HEK293T (cell line): Measurements from ENCODE around the gene FANCI.

Source experiments
- CTCF ChIA-PET: fragments of 350-600 bp; formaldehyde crosslinking; extraction: SDS; loops from one replicate; lab custom pipeline; 2021; ENCODE audit warnings: antibody characterized with exemption, inconsistent platforms; lab: Yijun Ruan, JAX
- POLR2A ChIA-PET: fragments of 350-600 bp; formaldehyde crosslinking; extraction: SDS; loops from one replicate; lab custom pipeline; 2020; ENCODE audit warnings: antibody characterized with exemption, inconsistent platforms; lab: Yijun Ruan, JAX
- DNase-seq: peaks from one replicate; pipeline ENCODE4 v3.0.0; 2012; ENCODE audit warnings: mixed read lengths; ENCODE audit errors: extremely low spot score
- ARNT ChIP-seq: fragments of 450-650 bp; IDR thresholded peaks from 2 replicates; pipeline ENCODE4 v1.6.1; 2017; ENCODE audit warnings: mild to moderate bottlenecking
- BHLHE40 ChIP-seq: fragments of 450-650 bp; IDR thresholded peaks from 2 replicates; pipeline ENCODE4 v1.6.1; 2016; ENCODE audit warnings: mild to moderate bottlenecking, moderate library complexity, borderline replicate concordance
- CTBP1 ChIP-seq: fragments of 450-650 bp; IDR thresholded peaks from 2 replicates; pipeline ENCODE4 v1.6.1; 2016; ENCODE audit warnings: borderline replicate concordance
- ELF4 ChIP-seq: fragments of 450-650 bp; IDR thresholded peaks from 2 replicates; pipeline ENCODE4 v1.6.1; 2017; ENCODE audit warnings: antibody characterized with exemption
- FOXA1 ChIP-seq: fragments of 450-650 bp; IDR thresholded peaks from 2 replicates; pipeline ENCODE4 v1.6.1; 2016; ENCODE audit warnings: mild to moderate bottlenecking
- FOXK2 ChIP-seq: fragments of 450-650 bp; IDR thresholded peaks from 2 replicates; pipeline ENCODE4 v1.6.1; 2016; ENCODE audit warnings: mild to moderate bottlenecking
- FOXM1 ChIP-seq: fragments of 450-650 bp; IDR thresholded peaks from 2 replicates; pipeline ENCODE4 v1.6.1; 2017; ENCODE audit warnings: mild to moderate bottlenecking, borderline replicate concordance
- HDGF ChIP-seq: fragments of 450-650 bp; IDR thresholded peaks from 2 replicates; pipeline ENCODE4 v1.6.1; 2017; ENCODE audit warnings: antibody characterized with exemption, borderline replicate concordance
- L3MBTL2 ChIP-seq: fragments of 450-650 bp; conservative IDR thresholded peaks from 2 replicates; pipeline ENCODE4 v1.6.1; 2016; ENCODE audit warnings: mild to moderate bottlenecking
- LEF1 ChIP-seq: fragments of 450-650 bp; IDR thresholded peaks from 2 replicates; pipeline ENCODE4 v1.6.1; 2017; ENCODE audit warnings: mild to moderate bottlenecking, borderline replicate concordance
- NFRKB ChIP-seq: fragments of 450-650 bp; IDR thresholded peaks from 2 replicates; pipeline ENCODE4 v1.6.1; 2016; ENCODE audit warnings: mild to moderate bottlenecking, moderate library complexity
- SP1 ChIP-seq: fragments of 450-650 bp; IDR thresholded peaks from 2 replicates; pipeline ENCODE4 v1.6.1; 2017
- SUZ12 ChIP-seq: fragments of 450-650 bp; IDR thresholded peaks from 2 replicates; pipeline ENCODE4 v1.6.1; 2016; ENCODE audit warnings: mild to moderate bottlenecking
- TARDBP ChIP-seq: fragments of 450-650 bp; IDR thresholded peaks from 2 replicates; pipeline ENCODE4 v1.6.1; 2016
- ZNF384 ChIP-seq: fragments of 450-650 bp; IDR thresholded peaks from 2 replicates; pipeline ENCODE4 v1.6.1; 2016
- TF ChIP-seq, protein P1 (sequence below): fragments of 450-650 bp; IDR thresholded peaks from 2 replicates; pipeline ENCODE4 v1.6.1; 2016

FANCI gene

DNA sequence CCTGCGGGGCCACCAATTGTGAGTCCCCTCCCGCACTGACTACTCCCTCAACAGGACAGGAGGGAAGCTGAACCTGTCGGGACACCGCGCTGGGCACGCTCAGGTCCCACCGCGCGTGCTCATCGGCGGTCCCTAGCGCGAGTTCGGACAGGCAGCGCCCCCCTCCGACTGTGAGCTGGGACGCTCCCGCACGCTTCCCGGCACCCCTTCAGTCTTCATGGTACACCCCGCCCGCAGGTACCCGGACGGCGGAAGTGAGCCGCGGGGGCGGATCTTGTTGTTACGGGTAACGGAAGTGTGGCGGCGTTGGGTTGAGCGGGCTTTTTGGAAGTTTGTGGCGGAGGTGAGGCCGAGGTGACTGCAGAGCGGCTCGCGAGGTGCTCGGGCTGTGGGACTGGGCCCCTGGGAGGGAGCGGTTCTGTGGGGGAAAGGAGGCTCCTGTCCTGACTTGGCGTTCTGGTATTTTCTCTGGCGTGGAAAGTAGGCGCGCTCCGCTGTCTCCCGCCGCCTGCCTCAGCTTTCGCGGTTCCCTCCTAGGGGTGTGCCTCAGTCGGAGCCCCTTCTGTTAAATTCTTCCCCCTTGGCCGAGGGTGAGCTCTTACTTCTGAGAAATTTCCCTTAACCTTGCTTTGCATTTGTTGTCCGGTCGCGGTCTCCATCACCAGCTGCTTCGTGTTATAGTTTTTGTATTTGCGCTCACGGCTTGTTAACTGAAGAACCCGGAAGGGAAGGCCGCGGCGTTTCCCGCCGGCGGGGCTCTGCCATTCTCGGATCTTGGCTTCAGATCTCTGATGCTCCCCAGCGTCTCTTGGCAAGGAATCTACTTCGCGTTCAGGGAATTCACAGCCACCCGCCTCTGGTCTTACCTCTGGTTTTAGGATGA is at the start of gene FANCI:
Gene FANCI (plus strand): TSS at position 289 of the 883 bp plus-strand sequence. CDS start 3,669 bp downstream, outside the sequence.
- ChIA-PET POLR2A (interaction anchor here (0.5 to 3.4 kb wide), 23 partner anchors 10 to 287 kb away, joined by 3 to 29 read pairs (median 4); partner anchors contain the start of gene RLBP1), CTCF (interaction anchor here (0.6 to 2.4 kb wide), 6 partner anchors 13 to 528 kb away, joined by 3 to 33 read pairs (median 4); no protein-coding TSS in a partner anchor)
- DNase-seq = peak; percentile 97
- TF ChIP-seq L3MBTL2 (peak; percentile 95), ZNF384 (no peak), FOXK2 (no peak), HDGF (peak; percentile 43; the same call in 1 of the 2 replicates), CTBP1 (peak; percentile 42; the same call in 1 of the 2 replicates), ARNT (no peak), LEF1 (no peak; the same call in 1 of the 2 replicates), ELF4 (peak; percentile 46), FOXA1 (no peak), BHLHE40 (peak; percentile 45; the same call in 1 of the 2 replicates)
- TF ChIP-seq, protein P1, sequence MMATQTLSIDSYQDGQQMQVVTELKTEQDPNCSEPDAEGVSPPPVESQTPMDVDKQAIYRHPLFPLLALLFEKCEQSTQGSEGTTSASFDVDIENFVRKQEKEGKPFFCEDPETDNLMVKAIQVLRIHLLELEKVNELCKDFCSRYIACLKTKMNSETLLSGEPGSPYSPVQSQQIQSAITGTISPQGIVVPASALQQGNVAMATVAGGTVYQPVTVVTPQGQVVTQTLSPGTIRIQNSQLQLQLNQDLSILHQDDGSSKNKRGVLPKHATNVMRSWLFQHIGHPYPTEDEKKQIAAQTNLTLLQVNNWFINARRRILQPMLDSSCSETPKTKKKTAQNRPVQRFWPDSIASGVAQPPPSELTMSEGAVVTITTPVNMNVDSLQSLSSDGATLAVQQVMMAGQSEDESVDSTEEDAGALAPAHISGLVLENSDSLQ = no peak; the same call in 1 of the 2 replicates

DNA sequence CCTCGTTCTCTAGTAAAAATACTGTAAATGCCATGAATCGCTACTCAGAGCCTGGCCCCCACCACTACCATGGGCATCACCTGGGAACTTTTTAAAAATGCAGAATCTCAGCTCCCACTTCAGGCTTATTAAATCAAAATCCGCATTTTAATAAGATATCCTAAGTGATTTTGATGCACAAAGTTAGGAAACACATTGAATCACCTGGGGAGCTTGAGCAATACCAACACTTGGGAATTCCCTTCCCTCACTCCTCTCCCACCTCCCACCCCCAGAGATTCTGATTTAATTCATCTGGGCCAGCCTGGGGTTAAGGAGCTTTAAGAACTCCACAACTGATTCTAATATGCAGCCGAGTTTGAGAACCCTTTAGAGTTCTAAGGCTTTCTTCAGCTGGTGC is 49.2 kb upstream of the FANCI start:
- DNase-seq = no peak
- TF ChIP-seq FOXM1 (no peak), NFRKB (no peak), CTBP1 (no peak), SP1 (no peak), TARDBP (no peak), SUZ12 (no peak), FOXK2 (no peak), BHLHE40 (no peak), ELF4 (no peak), ZNF384 (no peak), LEF1 (no peak), ARNT (no peak), FOXA1 (no peak), L3MBTL2 (no peak)
- TF ChIP-seq, protein P1 = no peak
- POLR2A ChIA-PET = interaction anchor here (1.8 kb wide), 1 partner anchor 49 kb away, joined by 5 read pairs; the partner anchor contains the start of gene FANCI
- CTCF ChIA-PET = interaction anchor here (0.6 to 2.2 kb wide), 3 partner anchors 12 to 133 kb away, joined by 3 to 16 read pairs (median 9); no protein-coding TSS in a partner anchor

- no peak for DNase-seq
- POLR2A ChIA-PET = no interaction called here
- CTCF ChIA-PET = interaction anchor here (0.7 to 2.2 kb wide), 4 partner anchors 11 to 1761 kb away, joined by 3 to 9 read pairs (median 5); no protein-coding TSS in a partner anchor
- no peak for TF ChIP-seq L3MBTL2
Observed at GRCh38 chr15:89195836-89196235, 47.9 kb upstream of the FANCI start.

- no peak for DNase-seq
- POLR2A ChIA-PET = no interaction called here
Observed at GRCh38 chr15:89196241-89196640, 47.5 kb upstream of the FANCI start.

GRCh38 chr15:89196994-89197393 is 46.8 kb upstream of the FANCI start:
- CTCF ChIA-PET = interaction anchor here (1.0 to 2.5 kb wide), 3 partner anchors 10 to 47 kb away, joined by 3 to 13 read pairs (median 7); no protein-coding TSS in a partner anchor
- no peak for DNase-seq
- TF ChIP-seq BHLHE40 (no peak), NFRKB (no peak), FOXA1 (no peak), L3MBTL2 (no peak), ARNT (no peak), CTBP1 (no peak), SUZ12 (no peak), TARDBP (no peak), SP1 (no peak), FOXK2 (no peak), LEF1 (no peak)
- TF ChIP-seq, protein P1 = no peak
- POLR2A ChIA-PET = interaction anchor here (0.8 kb wide), 1 partner anchor 47 kb away, joined by 3 read pairs; the partner anchor contains the start of gene FANCI

More at GRCh38 chr15:89196241-89196640, 47.5 kb upstream of the FANCI start:
- TF ChIP-seq NFRKB = no peak
- TF ChIP-seq LEF1 = no peak
- TF ChIP-seq L3MBTL2 = no peak
- no peak for TF ChIP-seq BHLHE40
- no peak for TF ChIP-seq ELF4
- TF ChIP-seq ARNT = no peak
- no peak for TF ChIP-seq HDGF
- no peak for TF ChIP-seq FOXK2
- no peak for TF ChIP-seq TARDBP
- TF ChIP-seq FOXA1 = no peak
- TF ChIP-seq SUZ12 = no peak
- TF ChIP-seq ZNF384 = no peak
- TF ChIP-seq FOXM1 = no peak
- no peak for TF ChIP-seq SP1
- TF ChIP-seq CTBP1 = no peak
- CTCF ChIA-PET = interaction anchor here (0.7 to 2.2 kb wide), 4 partner anchors 11 to 1761 kb away, joined by 3 to 9 read pairs (median 5); no protein-coding TSS in a partner anchor
